ENCODE results near the gene NOXO1.
"Not testable (repeated sequence)": the region's sequence is repeated elsewhere in the genome, so short reads cannot be mapped to it uniquely, and the experiment has no call there.

NOXO1 gene

GRCh38 chr16:1981398-1981836, at the start of gene NOXO1:
Gene NOXO1 (minus strand): TSS chr16:1981469. CDS start chr16:1981179, 290 bp downstream.
- no peak for DNase-seq

- DNase-seq = no peak
Observed at GRCh38 chr16:2030036-2030435, 48.8 kb upstream of the NOXO1 start.

- DNase-seq = no peak
Observed at GRCh38 chr16:2029350-2029749, 48.1 kb upstream of the NOXO1 start.

DNA sequence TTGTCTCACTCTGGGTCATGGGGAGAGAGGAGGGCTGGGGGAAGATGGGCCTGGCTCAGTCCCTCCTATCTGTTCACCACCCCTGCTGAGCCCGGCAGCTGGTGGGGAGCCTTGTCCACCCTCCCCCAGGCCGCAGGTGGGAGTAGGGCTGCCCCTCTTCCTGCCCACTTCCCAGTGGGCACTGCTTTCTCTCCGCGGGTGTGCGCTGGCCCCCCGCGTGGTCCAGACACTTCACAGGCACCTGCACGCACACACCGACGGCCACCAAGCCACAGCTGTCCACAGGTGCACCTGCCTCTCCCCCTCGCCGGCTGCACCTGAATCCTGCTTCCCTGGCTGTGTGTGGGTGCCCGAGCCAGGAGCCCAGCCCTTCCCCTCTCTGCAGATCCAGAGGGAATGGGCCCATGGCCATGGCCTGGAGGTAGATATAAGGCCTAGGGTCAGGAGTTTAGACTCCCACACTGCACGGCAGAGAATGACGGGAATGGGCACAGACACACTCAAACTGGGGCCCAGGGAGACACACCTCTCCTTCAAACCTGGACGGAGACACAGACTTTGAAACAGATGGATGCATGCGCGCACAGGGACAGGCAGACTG, 47.5 kb upstream of the NOXO1 start:
- no peak for DNase-seq

- no peak for DNase-seq
Observed at GRCh38 chr16:2028146-2028545, 46.9 kb upstream of the NOXO1 start.

GRCh38 chr16:2027024-2028010, 46.0 kb upstream of the NOXO1 start:
- DNase-seq = no peak

DNA sequence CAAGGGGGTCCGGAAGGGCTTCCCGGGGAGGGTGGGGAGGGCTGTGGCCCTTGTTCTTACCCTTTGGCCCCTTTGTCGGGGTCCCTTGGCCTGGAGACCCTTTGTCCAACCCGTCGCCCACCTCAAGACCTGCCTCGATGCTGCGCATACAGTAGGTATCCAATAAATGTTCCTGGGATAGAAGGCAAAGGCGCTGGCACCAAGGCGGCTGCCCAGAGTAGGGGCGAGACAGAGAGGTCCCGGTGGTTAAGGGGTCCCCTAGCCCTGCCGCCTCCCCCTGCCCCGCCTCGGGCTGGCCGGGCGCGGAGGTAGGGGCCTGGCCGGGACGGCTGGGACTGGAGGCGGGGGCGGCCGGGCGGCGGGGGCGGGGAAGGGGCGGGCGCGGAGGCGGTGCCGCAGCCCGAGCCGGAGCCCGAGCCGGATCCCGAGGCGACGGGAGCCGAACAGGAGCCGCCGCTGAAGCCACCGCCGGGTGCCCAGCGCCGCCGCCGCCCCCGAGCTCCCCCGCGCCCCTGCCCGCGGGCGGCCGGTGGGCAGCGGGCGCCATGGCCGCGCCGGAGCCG, 45.3 kb upstream of the NOXO1 start, which contains the start of gene NHERF2:
Gene NHERF2, plus strand, starts transcription at position 442 of the 563 bp plus-strand sequence. Its CDS starts 104 bp downstream, at position 546.
- DNase-seq = no peak

GRCh38 chr16:2025878-2026460, 44.7 kb upstream of the NOXO1 start:
- DNase-seq = no peak

DNA sequence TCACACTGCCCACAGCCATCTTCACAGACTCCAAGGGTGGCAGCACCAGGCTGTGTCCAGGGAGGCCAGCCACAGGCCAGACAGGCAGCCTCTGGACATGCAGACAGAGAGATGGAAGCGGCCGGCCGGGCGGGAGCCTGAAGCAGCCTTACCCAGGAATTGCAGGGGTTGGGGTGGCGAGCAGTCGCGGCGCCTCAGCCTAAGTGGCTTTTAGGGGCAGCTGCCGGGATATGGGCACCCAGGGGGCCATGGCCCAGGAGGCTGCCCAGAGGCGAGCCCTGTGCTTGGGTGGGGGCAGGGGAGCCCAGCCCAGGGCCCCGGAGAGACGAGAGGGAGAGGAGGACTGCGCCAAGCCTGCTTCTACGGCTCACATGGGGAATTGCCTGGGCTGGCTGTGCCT, 44.0 kb upstream of the NOXO1 start:
- no peak for DNase-seq

DNA sequence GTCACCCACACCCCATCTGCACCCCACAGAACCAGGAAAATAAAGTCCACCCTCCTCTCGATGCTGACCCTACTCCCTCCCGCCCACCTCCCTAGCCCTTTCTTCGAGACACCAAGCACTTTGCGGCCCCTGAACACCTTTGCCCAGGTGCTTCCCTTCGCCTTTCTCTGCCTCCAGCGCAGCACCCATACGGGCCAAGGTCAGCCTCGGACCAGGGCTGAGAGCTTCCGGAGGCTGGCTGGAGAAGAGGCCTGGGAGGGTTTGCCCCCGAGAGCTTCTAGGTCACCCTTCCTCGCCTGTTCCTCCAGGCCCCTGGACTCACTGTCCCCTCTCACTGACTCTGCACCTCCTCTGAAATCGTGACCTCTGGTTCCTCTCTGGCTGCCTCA, 42.8 kb upstream of the NOXO1 start:
- DNase-seq = no peak

- DNase-seq = peak; percentile 51
Observed at GRCh38 chr16:2023092-2024031, 42.1 kb upstream of the NOXO1 start.

- DNase-seq = no peak
Observed at GRCh38 chr16:2022723-2023091, 41.4 kb upstream of the NOXO1 start.

GRCh38 chr16:2019921-2020831, 38.9 kb upstream of the NOXO1 start:
- DNase-seq = no peak

DNA sequence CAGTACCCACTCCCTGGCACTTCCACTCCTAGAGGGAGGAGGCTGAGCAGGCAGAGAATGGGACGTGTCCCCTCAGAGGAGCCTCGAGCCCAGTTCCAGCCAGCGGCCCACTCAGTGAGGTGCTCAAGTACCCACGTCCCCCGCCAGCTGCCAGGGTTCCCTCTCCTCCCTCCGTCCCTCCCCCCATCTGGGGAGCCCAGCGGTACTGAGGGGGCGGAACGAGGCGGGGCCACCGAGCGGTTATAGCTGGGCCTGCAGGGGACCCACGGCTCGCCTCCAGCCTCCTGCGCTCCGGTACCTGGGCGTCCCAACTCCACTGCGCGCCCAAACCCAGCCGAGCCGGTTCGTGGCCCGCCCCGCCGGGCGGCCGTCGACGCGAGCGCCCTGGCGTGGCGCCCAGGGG, 38.2 kb upstream of the NOXO1 start, which contains the start of gene NPW:
Gene NPW, plus strand, starts transcription at position 268 of the 403 bp plus-strand sequence.
- DNase-seq = no peak

DNA sequence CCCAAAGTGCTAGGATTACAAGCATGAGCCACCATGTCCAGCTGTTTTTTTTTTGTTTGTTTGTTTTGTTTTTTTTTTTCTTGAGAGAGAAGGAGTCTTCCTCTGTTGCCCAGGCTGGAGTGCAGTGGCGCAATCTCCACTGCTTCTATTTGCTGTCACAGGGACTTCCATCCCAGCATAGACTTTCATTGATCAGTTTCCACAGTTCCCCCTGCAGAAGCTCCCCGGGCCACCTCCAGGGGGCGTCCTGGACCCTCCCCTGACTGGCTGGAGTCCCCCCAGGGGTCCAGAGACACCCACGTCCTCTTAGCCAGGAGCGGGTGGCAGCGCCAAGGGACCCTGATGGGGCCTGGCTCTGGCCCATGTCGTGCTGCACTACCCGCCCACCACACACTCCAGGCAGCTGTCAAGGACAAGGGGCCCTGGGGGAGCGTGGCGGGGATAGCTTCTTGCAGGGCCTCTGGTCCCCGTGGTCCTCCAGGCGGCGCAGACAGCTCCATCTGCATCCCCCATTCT, 35.2 kb upstream of the NOXO1 start:
- no peak for DNase-seq

GRCh38 chr16:2015947-2016208, 34.6 kb upstream of the NOXO1 start:
- no peak for DNase-seq

DNA sequence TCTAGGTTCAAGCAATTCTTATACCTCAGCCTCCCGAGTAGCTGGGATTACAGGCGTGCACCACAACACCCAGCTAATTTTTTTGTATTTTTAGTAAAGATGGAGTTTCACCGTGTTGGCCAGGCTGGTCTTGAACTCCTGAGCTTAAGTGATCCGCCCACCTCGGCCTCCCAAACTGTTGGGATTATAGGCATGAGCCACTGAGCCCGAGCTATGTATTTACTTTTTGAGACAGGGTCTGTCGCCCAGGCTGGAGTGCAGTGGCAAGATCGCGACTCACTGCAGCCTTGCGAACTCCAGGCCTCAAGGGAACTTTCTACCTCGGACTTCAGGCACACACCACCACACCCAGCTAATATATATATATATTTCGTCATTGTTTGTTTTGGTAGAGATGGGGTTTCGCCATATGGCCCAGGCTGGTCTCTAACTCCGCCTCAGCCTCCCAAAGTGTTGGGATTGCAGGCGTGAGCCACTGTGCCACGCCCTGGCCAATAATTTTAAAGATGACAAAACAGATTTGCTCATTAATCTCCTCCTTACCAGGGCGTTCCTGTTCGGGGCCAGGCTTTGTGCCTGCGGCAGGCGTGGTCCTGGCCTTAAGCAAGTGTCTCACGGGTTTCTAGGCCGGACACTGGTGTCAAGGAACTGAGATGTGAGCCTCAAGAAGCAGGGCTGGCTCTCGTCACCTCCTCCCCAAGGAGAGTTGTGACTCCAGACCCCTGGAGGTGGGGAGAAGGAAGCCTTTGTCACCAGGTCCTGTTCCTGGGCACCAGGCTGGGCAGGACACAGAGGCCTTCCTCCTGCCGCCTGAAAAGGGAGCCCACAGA, 34.1 kb upstream of the NOXO1 start:
- no peak for DNase-seq

GRCh38 chr16:2013527-2013926, 32.3 kb upstream of the NOXO1 start:
- no peak for DNase-seq

- DNase-seq = not testable (repeated sequence)
Observed at GRCh38 chr16:2011726-2012125, 30.5 kb upstream of the NOXO1 start.
